Ascending aorta (tissue), 2 donors: Measurements from ENCODE around the gene HAND1. TPM values are rescaled to one million over a fixed set of nuclear protein-coding genes. Genes with fewer than 3 reads are reported as not detected.

Source experiments
- DNase-seq, 2 donors: peaks; one replicate each; pipeline ENCODE4 v3.0.0-alpha.2; 2019; ENCODE audit warnings: low spot score in 2 of 2
- H3K27ac ChIP-seq, 2 donors: fragments of 200-600 bp; sonication (generic); one replicate each; pipeline ENCODE4 v1.5.1; 2016 to 2017; ENCODE audit warnings: mild to moderate bottlenecking in 1 of 2
- H3K27me3 ChIP-seq: fragments of 200-600 bp; sonication (generic); one replicate; pipeline ENCODE4 v1.5.1; 2017
- H3K36me3 ChIP-seq, 2 donors: fragments of 200-600 bp; sonication (generic); one replicate each; pipeline ENCODE4 v1.5.1; 2016
- H3K4me1 ChIP-seq, 2 donors: fragments of 200-600 bp; sonication (generic); one replicate each; pipeline ENCODE4 v1.5.1; 2016 to 2017; ENCODE audit warnings: mild to moderate bottlenecking in 1 of 2
- H3K4me3 ChIP-seq, 2 donors: fragments of 200-600 bp; sonication (generic); one replicate each; pipeline ENCODE4 v1.5.1; 2016 to 2017; ENCODE audit warnings: mild to moderate bottlenecking in 1 of 2
- H3K9me3 ChIP-seq, 2 donors: fragments of 200-600 bp; sonication (generic); one replicate each; pipeline ENCODE4 v1.5.1; 2016
- intact Hi-C: fragments of 100-400 bp; cut with DNase I; formaldehyde crosslinking; loops from one replicate; pipeline ENCODE4 v1.15.1; 2023
- total RNA-seq: library from RNA; depleted of rRNA; stranded (reverse); fragments of >200 nt; gene quantifications from one replicate; pipeline ENCODE4 v1.1.0, GENCODE V29; 2016
- TF ChIP-seq, protein P1 (sequence below), 3 experiments: fragments of 200-600 bp in 2 of 3; fragments of 450-650 bp in 1 of 3; sonication (generic) in 2 of 3; IDR thresholded peaks; one replicate each; pipeline ENCODE4 v1.5.1; 2016 to 2019; ENCODE audit warnings: antibody characterized with exemption in 3 of 3, mild to moderate bottlenecking in 1 of 3, moderate library complexity in 1 of 3

HAND1 gene
- total RNA-seq, 1 donor from 2014 or later, result not detected

- Histone ChIP-seq H3K27ac (no peak overlapping the region), H3K4me3 (peak overlapping the region in 1 of 2 donors; percentile 63)
- TF ChIP-seq, protein P1, sequence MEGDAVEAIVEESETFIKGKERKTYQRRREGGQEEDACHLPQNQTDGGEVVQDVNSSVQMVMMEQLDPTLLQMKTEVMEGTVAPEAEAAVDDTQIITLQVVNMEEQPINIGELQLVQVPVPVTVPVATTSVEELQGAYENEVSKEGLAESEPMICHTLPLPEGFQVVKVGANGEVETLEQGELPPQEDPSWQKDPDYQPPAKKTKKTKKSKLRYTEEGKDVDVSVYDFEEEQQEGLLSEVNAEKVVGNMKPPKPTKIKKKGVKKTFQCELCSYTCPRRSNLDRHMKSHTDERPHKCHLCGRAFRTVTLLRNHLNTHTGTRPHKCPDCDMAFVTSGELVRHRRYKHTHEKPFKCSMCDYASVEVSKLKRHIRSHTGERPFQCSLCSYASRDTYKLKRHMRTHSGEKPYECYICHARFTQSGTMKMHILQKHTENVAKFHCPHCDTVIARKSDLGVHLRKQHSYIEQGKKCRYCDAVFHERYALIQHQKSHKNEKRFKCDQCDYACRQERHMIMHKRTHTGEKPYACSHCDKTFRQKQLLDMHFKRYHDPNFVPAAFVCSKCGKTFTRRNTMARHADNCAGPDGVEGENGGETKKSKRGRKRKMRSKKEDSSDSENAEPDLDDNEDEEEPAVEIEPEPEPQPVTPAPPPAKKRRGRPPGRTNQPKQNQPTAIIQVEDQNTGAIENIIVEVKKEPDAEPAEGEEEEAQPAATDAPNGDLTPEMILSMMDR (IDR thresholded peaks at IDR 0.05), result no peak
Measured at GRCh38 chr5:154476354-154477205, 1.4 kb downstream of the HAND1 start.

GRCh38 chr5:154475591-154476353 lies 2.3 kb downstream of the HAND1 start:
- Histone ChIP-seq H3K4me3 (no peak overlapping the region), H3K36me3 (no peaks in the 10 kb centered on the region), H3K27me3 (peaks cover 87% of the 10 kb centered on the region), H3K4me1 (peaks cover 13 to 46% of the 10 kb centered on the region in 2 donors), H3K9me3 (no peaks in the 10 kb centered on the region), H3K27ac (no peak overlapping the region)
- intact Hi-C loops, result loop anchor here (10.0 kb wide), 1 partner anchor 279 kb away; the partner anchor contains the start of gene LARP1
- TF ChIP-seq, protein P1 (IDR thresholded peaks at IDR 0.05), result no peak
- DNase-seq, result no peak

More at GRCh38 chr5:154476354-154477205, 1.4 kb downstream of the HAND1 start:
- no peaks in the 10 kb centered on the region for H3K36me3 ChIP-seq
- H3K9me3 ChIP-seq, result no peaks in the 10 kb centered on the region
- H3K4me1 ChIP-seq, result peaks cover 13 to 46% of the 10 kb centered on the region in 2 donors
- peaks cover 91% of the 10 kb centered on the region for H3K27me3 ChIP-seq
- no peak for DNase-seq
- intact Hi-C loops, result loop anchor here (10.0 kb wide), 1 partner anchor 278 kb away; the partner anchor contains the start of gene LARP1

GRCh38 chr5:154474396-154475334 lies 3.4 kb downstream of the HAND1 start:
- DNase-seq, result no peak
- peaks cover 76% of the 10 kb centered on the region for H3K27me3 ChIP-seq
- peaks cover 13 to 46% of the 10 kb centered on the region in 2 donors for H3K4me1 ChIP-seq
- no peak overlapping the region for H3K4me3 ChIP-seq
- intact Hi-C loops, result loop anchor here (10.0 kb wide), 1 partner anchor 280 kb away; the partner anchor contains the start of gene LARP1
- TF ChIP-seq, protein P1 (IDR thresholded peaks at IDR 0.05), result no peak
- H3K36me3 ChIP-seq, result no peaks in the 10 kb centered on the region
- no peaks in the 10 kb centered on the region for H3K9me3 ChIP-seq
- H3K27ac ChIP-seq, result no peak overlapping the region

DNA sequence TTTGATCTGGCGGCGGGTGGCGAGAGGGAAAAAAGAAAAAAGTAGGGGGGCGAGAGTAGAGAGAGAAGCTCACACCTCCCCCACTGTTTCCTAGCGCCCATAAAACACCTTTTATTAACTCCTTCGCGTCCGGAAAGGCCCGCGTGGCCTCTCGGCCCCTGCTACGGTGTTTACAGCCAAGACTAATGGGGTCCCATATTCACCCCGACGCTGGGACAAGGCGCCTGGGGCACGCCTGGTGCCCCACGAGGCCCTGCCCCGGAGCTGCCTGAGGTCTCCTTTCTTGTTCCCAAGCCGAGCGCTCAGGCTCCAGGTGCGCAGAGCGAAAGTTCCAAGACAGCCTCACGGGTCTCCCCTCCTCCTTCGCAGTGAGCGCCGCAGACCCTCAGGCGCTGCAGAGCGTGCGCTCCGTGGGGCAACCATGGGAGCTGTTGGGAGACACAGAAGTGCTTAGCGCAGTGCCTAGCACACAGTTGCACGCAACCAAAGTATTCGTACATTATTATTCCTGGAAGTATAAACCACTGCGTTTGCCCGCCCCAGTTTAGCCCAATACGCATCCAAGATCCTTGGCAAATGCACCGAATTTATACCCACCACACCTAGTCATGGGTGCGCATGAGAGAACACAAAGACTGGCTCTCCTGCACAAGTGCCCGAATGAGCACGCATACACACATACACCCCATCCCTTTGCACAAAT lies 4.3 kb downstream of the HAND1 start:
- Histone ChIP-seq H3K27me3 (peaks cover 67% of the 10 kb centered on the region), H3K4me1 (peaks cover 13 to 40% of the 10 kb centered on the region in 2 donors), H3K36me3 (no peaks in the 10 kb centered on the region), H3K27ac (no peak overlapping the region), H3K4me3 (no peak overlapping the region), H3K9me3 (no peaks in the 10 kb centered on the region)
- intact Hi-C loops, result loop anchor here (10.0 kb wide), 1 partner anchor 281 kb away; the partner anchor contains the start of gene LARP1
- DNase-seq, result no peak
- TF ChIP-seq, protein P1 (IDR thresholded peaks at IDR 0.05), result no peak
